BLaER1 treated with 17β-estradiol and CSF1 and Interleukin-3, amounts not matched to agents 10 nM and 100 nM (cell line): ENCODE measurements around the gene KRT14.
A peak's percentile ranks its signal among the peaks of the same experiment; 100 is the strongest.

Source experiments
- H3K27ac ChIP-seq, 11 experiments: shearing (Covaris generic); formaldehyde crosslinking; 2 replicates each; pipeline ENCODE4 v1.8.1; 2022
- H3K27me3 ChIP-seq, 11 experiments: shearing (Covaris generic); formaldehyde crosslinking; 2 replicates each; pipeline ENCODE4 v1.8.1; 2022
- H3K36me3 ChIP-seq, 11 experiments: shearing (Covaris generic); formaldehyde crosslinking; 2 replicates each; pipeline ENCODE4 v1.8.1; 2022
- H3K4me1 ChIP-seq, 10 experiments: shearing (Covaris generic); formaldehyde crosslinking; 2 replicates each; pipeline ENCODE4 v1.8.1; 2022
- H3K4me2 ChIP-seq, 11 experiments: shearing (Covaris generic); formaldehyde crosslinking; 2 replicates each; pipeline ENCODE4 v1.8.1; 2022
- H3K4me3 ChIP-seq, 10 experiments: shearing (Covaris generic); formaldehyde crosslinking; 2 replicates each; pipeline ENCODE4 v1.8.1; 2022
- H3K9ac ChIP-seq, 11 experiments: shearing (Covaris generic); formaldehyde crosslinking; 2 replicates each; pipeline ENCODE4 v1.8.1; 2022
- H3K9me3 ChIP-seq, 11 experiments: shearing (Covaris generic); formaldehyde crosslinking; replicated peaks in 1 of 11; 2 replicates each; pipeline ENCODE4 v1.8.1; 2022
- H4K20me1 ChIP-seq, 11 experiments: shearing (Covaris generic); formaldehyde crosslinking; 2 replicates each; pipeline ENCODE4 v1.8.1; 2022
- Cebpa-rat ChIP-seq, 11 experiments: shearing (Covaris generic); IDR thresholded peaks; 2 replicates each; pipeline ENCODE4 v1.8.1; 2022

KRT14 gene

GRCh38 chr17:41552455-41552854 is 34.2 kb downstream of the KRT14 start:
- H4K20me1 ChIP-seq: no peaks in the 10 kb centered on the region; a peak in 1 of 22 replicates
- no peak overlapping the region for H3K4me2 ChIP-seq
- no peaks in the 10 kb centered on the region for H3K36me3 ChIP-seq
- H3K4me1 ChIP-seq: peaks cover 24 to 27% (median 26%) of the 10 kb centered on the region in 10 experiments
- no peak for TF ChIP-seq Cebpa-rat (IDR thresholded peaks at IDR 0.05)
- no peak overlapping the region for H3K27ac ChIP-seq
- no peaks in the 10 kb centered on the region for H3K9me3 ChIP-seq
- H3K9ac ChIP-seq: no peak overlapping the region
- no peak overlapping the region for H3K4me3 ChIP-seq
- no peaks in the 10 kb centered on the region for H3K27me3 ChIP-seq

GRCh38 chr17:41551365-41551764 is 35.3 kb downstream of the KRT14 start:
- Histone ChIP-seq H3K9me3 (peaks cover 0 to 9% (median 0%) of the 10 kb centered on the region in 11 experiments; a peak in 5 of 22 replicates), H3K27ac (no peak overlapping the region), H3K27me3 (no peaks in the 10 kb centered on the region), H4K20me1 (no peaks in the 10 kb centered on the region; a peak in 1 of 22 replicates), H3K36me3 (no peaks in the 10 kb centered on the region), H3K4me3 (no peak overlapping the region), H3K4me1 (peaks cover 26 to 35% (median 32%) of the 10 kb centered on the region in 10 experiments), H3K9ac (no peak overlapping the region), H3K4me2 (no peak overlapping the region)
- TF ChIP-seq Cebpa-rat (IDR thresholded peaks at IDR 0.05): no peak

GRCh38 chr17:41549596-41550039 is 37.1 kb downstream of the KRT14 start:
- H3K27me3 ChIP-seq: no peaks in the 10 kb centered on the region
- peak overlapping the region in 1 of 11 experiments; percentile 14; a peak in 1 of 22 replicates for H3K9ac ChIP-seq
- H3K4me2 ChIP-seq: peak overlapping the region; percentile 31 to 94 (median 79)
- no peak for TF ChIP-seq Cebpa-rat (IDR thresholded peaks at IDR 0.05)
- H3K36me3 ChIP-seq: no peaks in the 10 kb centered on the region
- peaks cover 26 to 35% (median 32%) of the 10 kb centered on the region in 10 experiments for H3K4me1 ChIP-seq
- H4K20me1 ChIP-seq: no peaks in the 10 kb centered on the region
- no peak overlapping the region for H3K4me3 ChIP-seq
- H3K9me3 ChIP-seq: peaks cover 0 to 10% (median 0%) of the 10 kb centered on the region in 11 experiments; a peak in 5 of 22 replicates
- no peak overlapping the region for H3K27ac ChIP-seq

- Histone ChIP-seq H3K4me2 (peak overlapping the region; percentile 49 to 94 (median 79)), H3K36me3 (no peaks in the 10 kb centered on the region), H3K4me3 (no peak overlapping the region), H3K4me1 (peaks cover 26 to 35% (median 32%) of the 10 kb centered on the region in 10 experiments), H4K20me1 (no peaks in the 10 kb centered on the region), H3K9ac (peak overlapping the region in 7 of 11 experiments; percentile 13 to 72 (median 27); a peak in 6 of 22 replicates), H3K27me3 (no peaks in the 10 kb centered on the region), H3K27ac (peak overlapping the region in 8 of 11 experiments; percentile 24 to 82 (median 55); a peak in 14 of 22 replicates), H3K9me3 (peaks cover 0 to 10% (median 0%) of the 10 kb centered on the region in 11 experiments; a peak in 5 of 22 replicates)
- no peak for TF ChIP-seq Cebpa-rat (IDR thresholded peaks at IDR 0.05)
These were observed 37.7 kb downstream of the KRT14 start for GRCh38 chr17:41548844-41549595.

GRCh38 chr17:41547921-41548843 is 38.5 kb downstream of the KRT14 start:
- no peaks in the 10 kb centered on the region for H3K36me3 ChIP-seq
- peak overlapping the region in 8 of 11 experiments; percentile 24 to 82 (median 55); a peak in 15 of 22 replicates for H3K27ac ChIP-seq
- H3K4me1 ChIP-seq: peaks cover 26 to 35% (median 32%) of the 10 kb centered on the region in 10 experiments
- peak overlapping the region in 8 of 11 experiments; percentile 13 to 72 (median 42); a peak in 12 of 22 replicates for H3K9ac ChIP-seq
- H3K4me2 ChIP-seq: peak overlapping the region; percentile 49 to 94 (median 79)
- peak overlapping the region in 2 of 10 experiments; percentile 3 to 46; a peak in 3 of 20 replicates for H3K4me3 ChIP-seq
- peaks cover 0 to 10% (median 0%) of the 10 kb centered on the region in 11 experiments; a peak in 5 of 22 replicates for H3K9me3 ChIP-seq
- no peak for TF ChIP-seq Cebpa-rat (IDR thresholded peaks at IDR 0.05)
- no peaks in the 10 kb centered on the region for H4K20me1 ChIP-seq
- no peaks in the 10 kb centered on the region for H3K27me3 ChIP-seq

- Histone ChIP-seq H3K4me2 (peak overlapping the region; percentile 49 to 94 (median 79)), H3K36me3 (no peaks in the 10 kb centered on the region), H3K4me3 (peak overlapping the region in 2 of 10 experiments; percentile 3 to 46; a peak in 3 of 20 replicates), H4K20me1 (no peaks in the 10 kb centered on the region), H3K9ac (peak overlapping the region in 6 of 11 experiments; percentile 10 to 72 (median 56); a peak in 9 of 22 replicates), H3K4me1 (peaks cover 26 to 35% (median 32%) of the 10 kb centered on the region in 10 experiments), H3K27me3 (no peaks in the 10 kb centered on the region), H3K9me3 (peaks cover 0 to 10% (median 0%) of the 10 kb centered on the region in 11 experiments; a peak in 5 of 22 replicates), H3K27ac (peak overlapping the region in 8 of 11 experiments; percentile 13 to 82 (median 51); a peak in 14 of 22 replicates)
- no peak for TF ChIP-seq Cebpa-rat (IDR thresholded peaks at IDR 0.05)
These were observed 39.3 kb downstream of the KRT14 start for GRCh38 chr17:41547378-41547841.

- Histone ChIP-seq H3K9me3 (peaks cover 0 to 10% (median 0%) of the 10 kb centered on the region in 11 experiments; a peak in 5 of 22 replicates), H3K36me3 (no peaks in the 10 kb centered on the region), H3K27ac (peak overlapping the region in 1 of 11 experiments; percentile 78; a peak in 2 of 22 replicates), H3K27me3 (no peaks in the 10 kb centered on the region), H4K20me1 (no peaks in the 10 kb centered on the region), H3K4me3 (no peak overlapping the region), H3K4me1 (peaks cover 26 to 35% (median 32%) of the 10 kb centered on the region in 10 experiments), H3K9ac (no peak overlapping the region), H3K4me2 (peak overlapping the region in 8 of 11 experiments; percentile 49 to 94 (median 83); a peak in 13 of 22 replicates)
- no peak for TF ChIP-seq Cebpa-rat (IDR thresholded peaks at IDR 0.05)
These were observed 39.9 kb downstream of the KRT14 start for GRCh38 chr17:41546819-41547218.

- no peak for TF ChIP-seq Cebpa-rat (IDR thresholded peaks at IDR 0.05)
- H3K27me3 ChIP-seq: no peaks in the 10 kb centered on the region
- H3K4me2 ChIP-seq: no peak overlapping the region
- no peak overlapping the region for H3K4me3 ChIP-seq
- peaks cover 26 to 35% (median 32%) of the 10 kb centered on the region in 10 experiments for H3K4me1 ChIP-seq
- H3K9me3 ChIP-seq: peaks cover 0 to 10% (median 0%) of the 10 kb centered on the region in 11 experiments; a peak in 5 of 22 replicates
- H3K27ac ChIP-seq: no peak overlapping the region
- no peak overlapping the region for H3K9ac ChIP-seq
- no peaks in the 10 kb centered on the region for H4K20me1 ChIP-seq
- H3K36me3 ChIP-seq: no peaks in the 10 kb centered on the region
These were observed 40.8 kb downstream of the KRT14 start for GRCh38 chr17:41545829-41546410.
